ENCODE results near the gene FHL1.
A peak's percentile ranks its signal among the peaks of the same experiment; 100 is the strongest.
"Not testable (repeated sequence)": the region's sequence is repeated elsewhere in the genome, so short reads cannot be mapped to it uniquely, and the experiment has no call there.

Gene FHL1

DNA sequence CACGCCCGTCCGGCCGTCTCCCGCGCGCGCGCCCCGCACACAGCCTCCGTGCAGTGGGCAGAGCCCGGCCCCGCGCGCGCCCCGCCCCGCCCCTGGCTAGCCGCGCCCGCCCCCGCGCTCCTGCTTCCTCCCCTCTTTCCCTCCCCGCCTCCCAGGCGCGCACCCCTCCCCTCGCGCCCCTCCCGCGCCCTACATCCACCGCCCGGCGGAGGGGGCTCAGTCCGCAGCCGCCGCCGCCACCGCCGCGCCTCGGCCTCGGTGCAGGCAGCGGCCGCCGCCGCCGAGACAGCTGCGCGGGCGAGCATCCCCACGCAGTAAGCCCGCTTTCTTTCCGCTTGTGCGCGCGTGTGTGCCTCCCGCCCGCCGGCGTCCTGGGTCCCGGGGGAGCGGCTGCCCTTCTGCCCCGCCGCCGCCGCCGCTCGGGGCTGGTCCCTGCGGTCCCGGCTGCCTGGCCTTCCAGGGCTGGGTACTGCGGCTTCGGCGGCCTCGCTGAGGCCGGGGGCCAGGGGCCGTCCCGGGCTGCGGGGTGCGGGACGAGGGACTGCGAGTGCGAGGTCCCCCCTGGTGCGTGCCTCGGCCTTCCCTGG lies at the start of gene FHL1:
Gene FHL1 (plus strand): TSS at position 219 of the 587 bp plus-strand sequence.
- peak; percentile 35 for DNase-seq (ENCODE audit: low read depth)

- no peak for DNase-seq (ENCODE audit: low read depth)
These were observed 49.2 kb upstream of the FHL1 start for GRCh38 chrX:136097871-136098805.

- no peak for DNase-seq (ENCODE audit: low read depth)
These were observed 42.4 kb upstream of the FHL1 start for GRCh38 chrX:136104936-136105335.

- no peak for DNase-seq (ENCODE audit: low read depth)
These were observed 40.3 kb upstream of the FHL1 start for GRCh38 chrX:136106920-136107528.

- not testable (repeated sequence) for DNase-seq (ENCODE audit: low read depth)
These were observed 38.4 kb upstream of the FHL1 start for GRCh38 chrX:136108905-136109304.

- no peak for DNase-seq (ENCODE audit: low read depth)
These were observed 35.0 kb upstream of the FHL1 start for GRCh38 chrX:136112286-136112685.

DNA sequence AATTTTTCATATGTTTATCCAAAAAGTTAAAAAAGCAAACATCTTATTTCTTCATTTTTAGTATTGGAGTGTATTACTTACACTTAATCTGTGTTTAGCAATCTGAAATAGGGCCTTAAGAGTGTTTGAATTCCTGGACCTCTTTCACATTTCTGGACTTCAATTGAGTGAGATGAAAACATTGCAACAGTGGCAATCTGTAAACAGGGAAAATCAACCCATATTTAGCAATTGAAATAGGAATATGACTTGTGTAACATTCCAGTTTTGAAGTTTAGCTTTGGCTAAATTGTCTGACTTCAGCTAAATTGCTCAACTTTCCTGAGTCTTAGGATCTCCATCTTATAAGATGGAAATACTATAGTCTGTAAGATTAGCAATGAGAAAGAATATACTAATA lies 34.6 kb upstream of the FHL1 start:
- DNase-seq (ENCODE audit: low read depth) = no peak

GRCh38 chrX:136115126-136115903 lies 32.0 kb upstream of the FHL1 start:
- no peak for DNase-seq (ENCODE audit: low read depth)

GRCh38 chrX:136115904-136116297 lies 31.4 kb upstream of the FHL1 start:
- no peak for DNase-seq (ENCODE audit: low read depth)

- DNase-seq (ENCODE audit: low read depth) = no peak
These were observed 25.5 kb upstream of the FHL1 start for GRCh38 chrX:136121788-136122187.

DNA sequence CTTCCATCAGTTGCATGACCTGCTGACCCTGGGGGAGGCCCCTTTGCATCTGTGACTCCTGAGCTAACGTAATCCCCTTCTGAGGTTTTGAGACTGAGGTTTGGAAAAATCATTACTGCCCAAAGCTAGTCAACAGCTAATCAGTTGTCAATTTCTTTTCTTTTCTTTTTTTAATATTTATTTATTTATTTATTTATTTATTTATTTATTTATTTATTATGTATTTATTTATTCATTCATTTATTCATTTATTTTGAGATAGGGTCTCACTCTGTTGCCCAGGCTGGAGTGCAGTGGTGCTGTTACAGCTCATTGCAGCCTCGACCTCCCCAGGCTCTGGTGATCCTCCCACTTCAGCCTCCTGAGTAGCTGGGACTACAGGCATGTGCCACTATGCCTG lies 25.1 kb upstream of the FHL1 start:
- no peak for DNase-seq (ENCODE audit: low read depth)

DNA sequence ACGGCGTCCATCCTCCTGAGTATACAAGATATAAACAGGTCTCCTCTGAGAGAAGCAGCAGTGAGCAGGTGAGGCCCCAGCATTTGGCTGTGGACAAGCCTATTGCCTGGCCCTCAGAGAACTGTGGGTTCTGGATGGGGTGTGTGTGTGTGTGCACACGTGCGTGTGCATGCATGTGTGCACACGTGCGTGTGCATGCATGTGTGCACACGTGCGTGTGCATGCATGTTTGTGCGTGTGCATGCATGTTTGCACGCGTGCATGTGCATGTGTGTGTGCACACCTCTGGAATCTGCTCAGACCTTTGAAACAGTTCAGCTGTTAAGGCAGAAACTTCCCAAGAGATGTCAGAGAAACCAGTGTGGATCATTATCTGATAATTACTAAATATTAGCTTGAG lies 22.2 kb upstream of the FHL1 start:
- DNase-seq (ENCODE audit: low read depth) = no peak

GRCh38 chrX:136126371-136126770 lies 21.0 kb upstream of the FHL1 start:
- DNase-seq (ENCODE audit: low read depth) = no peak

GRCh38 chrX:136126872-136127406 lies 20.4 kb upstream of the FHL1 start:
- DNase-seq (ENCODE audit: low read depth) = no peak

- DNase-seq (ENCODE audit: low read depth) = no peak
These were observed 18.6 kb upstream of the FHL1 start for GRCh38 chrX:136128743-136129142.

DNA sequence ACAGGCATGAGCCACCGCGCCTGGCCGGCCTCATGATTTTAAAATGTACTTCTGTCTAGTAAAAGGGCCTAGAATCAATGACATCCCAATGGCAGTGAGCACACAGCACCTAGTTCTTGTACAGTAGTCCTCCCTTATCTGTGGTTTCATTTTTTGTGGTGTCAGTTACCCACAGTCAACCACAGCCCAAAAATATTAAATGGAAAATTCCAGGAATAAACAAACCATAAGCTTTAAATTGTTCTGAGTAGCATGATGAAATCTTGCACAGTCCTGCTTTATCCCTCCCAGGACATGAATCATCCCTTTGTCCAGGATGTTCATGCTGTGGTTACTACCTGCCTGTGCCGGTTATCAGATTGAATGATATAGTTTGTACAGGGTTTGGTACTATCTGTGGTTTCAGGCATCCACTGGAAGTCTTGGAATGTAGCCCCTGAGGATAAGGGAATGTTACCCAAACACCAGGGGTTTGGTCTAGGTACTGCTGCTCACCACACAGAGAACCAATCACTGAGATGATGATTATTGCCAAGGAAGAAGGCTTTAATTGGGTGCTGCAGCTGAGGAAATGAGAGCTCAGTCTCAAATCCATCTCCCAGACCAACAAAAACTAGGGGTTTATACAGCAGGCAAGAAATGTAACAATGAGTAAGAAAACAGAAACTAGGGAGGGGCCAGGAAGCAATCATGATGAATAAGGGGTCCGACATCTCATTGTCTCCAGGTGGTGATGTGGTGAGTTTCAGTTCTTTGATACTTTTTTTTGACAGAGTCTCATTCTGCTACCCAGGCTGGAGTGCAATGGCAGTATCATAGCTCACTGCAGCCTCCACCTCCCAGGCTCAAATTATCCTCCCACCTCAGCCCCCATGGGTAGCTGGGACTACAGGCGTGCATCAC lies 16.2 kb upstream of the FHL1 start:
- DNase-seq (ENCODE audit: low read depth) = no peak

GRCh38 chrX:136138939-136139338 lies 8.4 kb upstream of the FHL1 start:
- DNase-seq (ENCODE audit: low read depth) = no peak

DNA sequence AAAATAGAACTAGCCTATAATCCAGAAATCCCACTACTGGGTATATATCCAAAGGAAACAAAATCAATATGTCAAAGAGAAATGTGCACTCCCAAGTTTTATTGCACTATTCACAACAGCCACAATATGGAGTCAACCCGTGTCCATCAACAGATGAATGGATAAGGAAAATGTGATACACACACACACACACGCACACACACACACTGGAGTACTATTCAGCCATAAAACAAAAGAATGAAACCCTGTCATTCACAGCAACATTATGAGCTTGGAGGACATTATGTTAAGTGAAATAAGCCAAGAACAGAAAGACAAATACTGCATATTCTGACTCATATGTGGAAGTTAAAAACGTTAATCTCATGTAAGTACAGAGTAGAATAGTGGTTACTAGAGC lies 5.8 kb upstream of the FHL1 start:
- DNase-seq (ENCODE audit: low read depth) = no peak

- no peak for DNase-seq (ENCODE audit: low read depth)
These were observed 4.7 kb upstream of the FHL1 start for GRCh38 chrX:136142592-136142991.

DNA sequence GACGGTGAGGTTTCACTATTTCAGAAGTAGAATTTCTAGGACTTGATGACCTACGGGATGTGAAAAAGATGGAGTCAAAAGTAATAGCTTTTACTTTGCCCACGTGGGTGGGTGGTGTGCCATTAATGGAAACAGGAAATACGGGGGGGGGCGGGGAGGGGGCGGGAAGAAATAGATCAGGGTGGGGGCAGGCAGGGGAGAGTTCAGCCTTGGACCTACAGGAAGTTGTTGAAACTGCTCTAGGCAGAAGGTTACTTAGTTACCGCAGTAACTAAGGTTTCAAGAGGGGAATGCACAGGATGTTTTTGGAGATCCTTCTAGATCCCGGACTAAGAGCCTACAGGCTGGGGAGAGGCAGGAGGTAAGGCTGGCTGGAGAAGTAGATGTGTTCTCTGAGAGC lies 3.6 kb upstream of the FHL1 start:
- no peak for DNase-seq (ENCODE audit: low read depth)
